ENCODE data around the gene ESR1.

- TF ChIP-seq CTCF (IDR thresholded peaks at IDR 0.05), result no peak
- TF ChIP-seq POLR2A (IDR thresholded peaks at IDR 0.05), result no peak
These were observed 322.2 kb downstream of the ESR1 start for GRCh38 chr6:152129691-152130151.

Measured in breast epithelium (tissue), 3 donors.